ACHN (cell line): ENCODE results near the gene UFSP2.

ENCODE experiments used
- DNase-seq: peaks from one replicate; pipeline ENCODE4 v3.0.0-alpha.2; 2015
- in situ Hi-C: cut with HindIII; loops from 2 replicates; pipeline ENCODE4 v1.10.0; 2017; ENCODE audit warnings: low sequenced_read_pairs, low pct_ligation_motif_present, low pct_unique_long_range_greater_than_20kb

Gene UFSP2

DNA sequence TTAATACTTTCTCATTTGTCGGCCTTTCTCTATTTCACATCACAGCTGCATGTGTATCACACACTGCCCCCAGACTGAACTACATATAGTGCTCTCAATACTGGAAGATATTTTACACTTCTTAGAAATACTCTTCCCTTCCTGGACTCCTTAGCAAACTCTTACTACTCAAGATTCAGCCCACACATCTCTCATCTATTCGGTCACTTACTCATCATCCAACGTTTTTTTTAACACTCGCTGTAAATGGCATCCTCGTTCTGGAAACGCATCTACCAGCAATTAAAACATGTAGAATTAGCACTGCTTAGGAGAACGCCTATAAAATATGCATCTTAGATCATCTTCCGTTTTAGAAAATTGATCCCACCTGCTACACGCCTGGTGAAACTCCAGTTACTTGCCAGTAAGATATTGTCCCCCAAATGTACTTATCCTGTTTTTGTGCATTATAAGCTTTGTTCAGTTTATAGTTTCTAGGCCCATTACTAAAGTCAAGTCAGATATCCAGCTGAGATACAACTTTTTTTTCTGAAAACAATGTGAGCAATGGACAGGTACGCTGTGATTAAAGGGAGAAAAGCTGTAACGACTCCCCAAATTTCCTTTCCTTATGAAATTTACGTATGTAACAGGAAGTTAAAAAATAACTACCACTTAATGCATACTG lies 31.1 kb downstream of the UFSP2 start:
- DNase-seq: no peak
- in situ Hi-C loops: no loop called here

DNA sequence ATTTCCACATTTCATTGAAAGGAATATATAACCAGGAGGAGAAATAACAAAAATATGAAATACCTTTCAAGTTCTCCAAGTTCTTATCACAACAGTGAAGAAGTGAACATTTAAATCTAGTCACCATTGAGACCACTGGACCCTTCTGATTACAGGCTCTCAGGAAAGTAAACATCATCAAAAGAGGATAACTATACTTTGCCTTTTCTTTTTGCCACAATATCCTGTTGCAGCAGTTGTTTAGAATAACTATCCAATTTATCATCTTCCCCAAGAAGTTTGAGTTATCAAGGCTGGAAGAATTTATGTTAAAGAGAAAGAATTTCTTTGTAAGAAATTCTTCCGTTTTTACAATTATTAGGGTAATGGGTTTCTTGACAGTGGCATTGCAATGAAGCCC lies 33.6 kb downstream of the UFSP2 start:
- DNase-seq: no peak

DNA sequence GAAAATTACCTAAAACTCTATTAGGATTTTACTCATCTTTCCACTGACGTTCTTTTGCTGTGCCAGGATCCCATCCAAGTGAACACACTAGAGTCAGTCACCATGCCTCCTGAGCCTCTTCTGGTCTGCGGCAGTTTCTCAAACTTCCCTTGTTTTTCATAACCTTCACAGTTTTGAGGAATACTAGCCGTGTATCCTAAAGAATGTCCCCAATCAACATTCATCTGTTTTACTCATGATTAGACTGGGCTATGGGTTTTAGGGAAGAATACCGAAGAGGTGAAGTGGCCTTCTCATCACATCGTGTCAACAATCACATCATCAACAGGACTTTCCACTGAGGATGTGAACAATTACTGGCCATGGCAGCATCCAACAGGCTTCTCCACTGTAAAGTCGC lies 34.8 kb downstream of the UFSP2 start:
- no peak for DNase-seq
- in situ Hi-C loops: no loop called here

More for the DNA sequence above, 33.6 kb downstream of the UFSP2 start:
- in situ Hi-C loops: no loop called here

DNA sequence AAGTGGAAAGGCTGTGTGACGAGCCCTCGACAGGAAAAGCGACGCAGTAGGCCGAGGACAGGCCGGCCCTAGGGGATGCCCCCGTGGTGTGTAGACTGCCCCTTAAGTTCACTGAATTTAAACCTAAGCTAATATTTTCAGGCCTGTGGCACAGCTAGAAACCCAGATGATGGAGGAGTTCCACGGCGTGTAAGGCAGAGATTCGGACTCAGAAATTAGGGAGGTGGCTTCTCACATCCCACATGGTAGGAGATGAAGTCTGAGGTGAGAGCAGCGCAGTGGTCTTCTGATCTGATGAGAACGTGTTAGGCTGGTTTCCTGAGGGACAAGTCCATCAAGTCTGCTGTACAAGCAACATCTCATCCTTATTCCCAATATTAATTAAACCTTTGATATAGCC lies 37.8 kb downstream of the UFSP2 start:
- in situ Hi-C loops: no loop called here
- no peak for DNase-seq

DNA sequence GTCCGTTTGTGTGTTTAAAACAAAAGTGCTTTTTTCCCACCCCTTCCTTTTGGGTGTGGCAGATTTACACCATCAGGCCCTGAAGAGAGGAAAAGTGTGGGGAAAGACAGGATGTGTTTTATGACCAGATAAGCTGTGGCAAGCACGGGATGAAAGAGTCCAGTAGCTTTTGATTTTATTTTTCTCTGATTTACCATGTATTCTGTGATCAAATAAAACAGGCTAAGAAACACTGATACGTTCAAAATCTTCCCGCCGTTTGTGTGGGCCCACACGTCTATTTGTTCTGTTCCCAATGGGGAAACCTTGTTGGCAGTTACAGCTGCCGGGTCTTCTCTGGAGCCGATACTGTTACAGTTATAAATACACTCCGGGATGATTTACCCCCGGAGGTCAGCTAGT lies 40.8 kb downstream of the UFSP2 start:
- no peak for DNase-seq
- in situ Hi-C loops: no loop called here

DNA sequence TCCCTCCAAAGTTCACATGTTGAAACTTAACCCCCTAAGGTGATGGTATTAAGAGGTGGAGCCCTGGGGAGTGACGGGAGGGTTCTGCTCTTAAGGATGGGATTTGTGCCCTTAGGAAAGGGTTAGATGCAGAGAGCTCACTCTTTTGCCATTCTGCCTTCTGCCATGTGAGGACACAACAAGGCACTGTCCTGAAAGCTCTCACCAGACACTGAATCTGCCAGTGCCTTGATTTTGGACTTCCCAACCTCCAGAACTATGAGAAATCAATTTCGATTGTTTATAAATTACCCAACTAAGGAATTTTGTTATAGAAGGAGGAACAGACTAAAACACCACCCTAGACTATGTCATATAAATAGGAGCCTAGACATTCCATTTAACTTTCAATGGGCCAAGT lies 41.7 kb downstream of the UFSP2 start:
- DNase-seq: no peak
- in situ Hi-C loops: no loop called here

DNA sequence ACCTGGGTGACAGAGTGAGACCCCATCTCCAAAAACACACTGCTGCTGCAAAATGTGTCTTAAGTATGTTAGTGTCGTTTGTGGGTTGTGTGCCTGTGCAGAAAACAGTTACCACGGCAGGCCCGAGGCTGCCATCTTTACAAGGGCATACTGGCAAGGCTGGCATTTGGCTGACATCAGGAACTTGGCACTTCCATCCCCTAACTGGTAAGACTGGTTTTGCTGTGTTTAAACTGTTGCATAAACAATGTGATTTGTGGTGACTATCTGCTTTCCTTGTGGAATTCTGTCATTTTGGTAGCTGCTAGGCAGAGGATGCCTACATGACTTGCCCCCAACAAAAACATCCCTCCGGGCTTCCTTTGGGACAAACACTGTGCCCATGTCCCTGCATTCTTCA lies 42.3 kb downstream of the UFSP2 start:
- in situ Hi-C loops: no loop called here
- no peak for DNase-seq

DNA sequence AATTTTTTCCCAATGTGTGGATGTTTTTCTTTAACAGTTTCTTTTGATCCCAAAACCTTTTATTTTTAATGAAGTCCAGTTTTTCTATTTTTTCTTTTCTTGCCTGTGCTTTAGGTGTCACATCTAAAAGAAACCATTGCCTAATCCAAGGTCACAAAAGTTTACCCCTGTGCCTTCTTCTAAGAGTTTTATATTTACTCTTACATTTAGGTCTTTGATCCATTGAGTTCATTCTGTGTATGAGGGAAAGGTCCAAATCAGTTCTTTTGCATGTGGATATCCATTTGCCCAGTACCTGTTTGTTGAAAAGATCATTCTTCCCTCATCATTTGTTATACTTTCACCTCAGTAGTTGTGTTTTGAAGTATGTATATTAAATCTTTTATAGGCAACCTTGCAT lies 43.0 kb downstream of the UFSP2 start:
- DNase-seq: no peak
- in situ Hi-C loops: no loop called here

DNA sequence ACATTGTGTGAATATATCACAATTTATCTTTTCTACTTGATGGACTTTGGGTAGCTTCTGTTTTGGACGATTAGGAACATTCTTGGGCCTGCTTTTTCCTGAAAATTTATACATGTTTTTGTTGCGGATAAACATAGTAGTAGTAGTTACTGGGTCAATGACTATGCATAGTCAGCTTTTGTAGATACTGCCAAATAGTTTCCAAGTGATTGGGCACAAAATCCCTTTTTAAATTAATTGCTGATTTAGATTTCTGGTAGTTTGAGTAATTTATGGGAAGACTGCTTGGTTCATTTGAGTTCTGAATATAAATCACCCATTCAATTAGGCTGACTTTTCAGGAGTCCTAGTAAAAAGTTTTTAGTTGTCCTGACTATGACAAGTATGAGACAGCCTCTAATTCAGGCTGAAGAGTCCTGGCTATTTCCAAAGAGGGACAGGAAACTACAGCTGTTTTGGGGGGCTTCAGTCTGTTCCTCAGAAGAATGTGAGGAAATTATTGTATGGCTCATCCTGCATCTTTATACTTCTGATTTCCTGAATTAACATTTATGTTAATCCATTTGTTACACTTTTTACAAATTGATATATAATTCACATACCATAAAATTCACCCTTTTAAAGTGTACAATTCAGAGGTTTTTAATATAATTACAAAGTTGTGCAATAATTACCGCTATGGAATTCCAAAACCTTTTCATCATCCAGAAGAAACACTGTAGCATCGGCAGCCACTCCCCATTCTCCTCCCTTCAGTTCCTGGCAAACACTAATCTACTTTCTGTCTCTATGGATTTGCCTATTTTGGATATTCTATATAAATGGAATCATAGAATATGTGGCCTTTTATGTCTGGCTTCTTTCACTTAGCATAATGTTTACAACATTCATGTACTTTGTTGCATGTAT lies 44.2 kb downstream of the UFSP2 start:
- DNase-seq: no peak
- in situ Hi-C loops: no loop called here

DNA sequence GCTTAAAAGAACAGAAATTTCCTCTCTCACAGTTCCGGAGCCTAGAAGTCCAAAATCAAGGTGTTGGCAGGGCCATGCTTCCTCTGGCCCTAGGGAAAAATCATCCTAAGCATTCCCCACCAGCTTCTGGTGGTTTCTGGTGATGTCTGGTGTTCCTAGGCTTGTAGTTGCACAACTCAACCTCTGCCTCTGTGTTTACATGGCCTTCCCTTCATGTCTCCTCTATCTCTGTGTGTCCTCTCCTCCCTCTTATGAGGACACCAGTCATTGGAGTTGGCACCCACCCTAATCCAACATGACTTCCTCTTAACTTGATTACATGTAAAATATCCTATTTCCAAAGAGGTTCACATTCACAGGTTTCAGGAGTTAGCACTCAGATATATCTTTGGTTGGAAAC lies 45.4 kb downstream of the UFSP2 start:
- in situ Hi-C loops: no loop called here

DNA sequence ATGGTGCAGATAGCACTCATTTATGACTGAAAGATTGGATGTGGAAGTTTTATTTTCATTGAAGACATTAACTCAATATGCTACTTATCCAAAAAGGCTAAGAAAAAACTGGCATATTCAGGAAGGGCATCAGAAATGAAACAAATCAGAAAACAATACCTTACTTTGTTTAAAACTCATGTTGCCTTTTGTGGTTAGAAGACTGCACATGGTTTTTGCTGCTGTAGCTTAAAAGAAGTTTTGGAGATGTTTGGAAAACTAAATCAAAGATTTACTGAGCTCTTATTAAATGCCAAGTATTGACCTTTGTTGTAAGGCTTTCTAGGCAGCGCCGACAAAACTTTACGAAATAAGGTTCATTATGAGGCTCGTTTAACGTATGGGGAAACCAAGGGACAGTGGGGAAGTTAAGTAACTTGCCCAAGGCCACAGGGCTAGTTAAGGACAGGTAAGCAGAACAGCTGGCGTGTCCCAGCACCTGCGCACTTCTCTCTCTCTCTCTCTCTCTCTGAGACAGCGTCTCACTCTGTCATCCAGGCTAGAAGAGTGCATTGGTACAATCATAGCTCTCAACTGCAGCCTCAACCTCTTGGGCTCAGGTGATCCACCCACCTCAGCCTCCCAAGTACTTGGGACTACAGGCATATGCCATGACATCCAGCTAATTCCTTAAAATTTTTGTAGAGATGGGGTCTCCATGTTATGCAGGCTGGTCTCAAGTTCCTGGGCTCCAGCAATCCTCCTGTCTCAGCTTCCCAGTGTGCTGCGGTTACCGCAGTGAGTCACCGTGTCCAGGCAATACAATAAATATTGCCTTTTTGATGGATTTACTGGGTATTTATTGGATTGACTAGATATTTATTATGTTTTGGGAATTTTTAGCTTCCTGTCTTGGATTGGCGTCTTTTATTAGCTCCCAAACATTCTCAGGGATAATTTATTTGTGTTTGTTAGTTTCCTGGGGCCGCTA lies 46.2 kb downstream of the UFSP2 start:
- in situ Hi-C loops: no loop called here
- DNase-seq: no peak

More for the DNA sequence above, 45.4 kb downstream of the UFSP2 start:
- DNase-seq: no peak

DNA sequence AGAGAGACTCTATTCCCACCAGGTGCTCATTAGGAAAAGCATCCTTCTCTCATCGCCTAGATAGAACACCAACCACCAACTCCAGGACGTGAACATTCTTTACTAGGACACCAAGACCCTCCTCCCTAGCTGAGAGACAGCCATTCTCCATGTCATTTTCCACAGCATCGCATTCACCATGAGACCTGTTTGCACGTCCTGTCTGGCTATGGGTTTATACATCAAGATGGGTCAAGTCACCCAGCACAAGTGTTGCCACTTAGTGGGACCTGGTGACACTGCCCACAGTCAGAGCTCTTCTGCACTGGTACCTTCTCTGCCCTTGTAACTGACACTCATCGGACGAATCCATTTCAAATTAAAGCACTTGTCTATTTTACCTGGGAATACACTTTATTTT lies 47.5 kb downstream of the UFSP2 start:
- no peak for DNase-seq
- in situ Hi-C loops: no loop called here

DNA sequence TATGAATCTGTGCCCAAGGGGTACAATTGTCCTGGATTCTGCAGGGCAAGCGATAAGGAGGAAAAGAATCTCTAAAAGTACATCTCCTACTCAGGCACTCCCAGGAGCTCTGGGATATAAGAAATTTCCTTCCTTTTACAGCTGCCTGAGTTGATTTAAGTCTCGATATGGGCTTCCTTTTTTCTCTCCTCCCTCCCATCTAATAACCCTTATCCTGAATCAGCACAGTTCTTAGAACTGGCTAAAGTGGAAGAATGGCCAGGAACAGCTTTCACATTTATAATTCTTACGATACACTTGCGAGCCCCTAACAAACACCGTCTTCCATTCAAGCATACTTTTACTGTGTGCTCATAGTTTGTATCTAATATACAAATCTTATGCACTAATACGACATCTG lies 51.2 kb downstream of the UFSP2 start:
- in situ Hi-C loops: no loop called here
- DNase-seq: no peak

DNA sequence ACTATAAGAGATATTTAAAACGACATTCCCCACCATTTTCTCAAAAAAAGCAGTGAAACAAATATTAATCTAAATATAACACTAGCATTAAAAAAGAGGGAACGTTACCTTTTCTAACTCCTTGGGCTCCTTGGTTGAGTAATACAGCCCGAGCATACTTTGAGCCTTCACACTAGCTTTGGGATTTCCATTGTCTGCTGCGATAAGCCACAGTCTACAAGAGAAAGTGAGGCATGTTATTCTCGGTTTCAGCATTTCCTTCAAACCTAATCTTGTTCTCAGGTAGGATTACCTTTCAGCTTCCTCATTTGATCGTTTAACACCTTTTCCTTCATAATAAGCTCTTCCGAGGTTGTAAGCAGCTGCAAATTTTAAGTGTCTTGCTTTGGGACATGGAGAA lies 51.7 kb downstream of the UFSP2 start:
- in situ Hi-C loops: no loop called here
- DNase-seq: no peak

DNA sequence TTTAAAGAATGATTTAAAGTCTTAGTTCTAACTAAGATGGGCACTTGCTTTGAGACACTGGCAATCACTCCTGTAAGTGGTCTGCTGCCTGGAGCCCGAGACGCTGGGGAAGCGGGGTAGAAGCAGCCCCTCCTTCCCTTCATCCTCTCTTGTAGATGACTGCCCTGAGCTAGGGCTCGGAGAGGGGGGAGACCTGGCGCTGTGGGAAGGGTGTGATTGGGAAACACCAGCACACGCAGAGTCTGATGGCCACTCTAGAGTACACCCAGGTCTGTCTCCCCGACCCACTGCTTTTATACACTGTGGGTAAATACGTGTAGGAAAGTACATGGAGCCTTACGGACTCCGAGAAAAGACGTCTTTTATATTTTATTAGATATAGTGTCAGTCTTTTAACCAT lies 54.1 kb downstream of the UFSP2 start:
- in situ Hi-C loops: no loop called here
- no peak for DNase-seq

DNA sequence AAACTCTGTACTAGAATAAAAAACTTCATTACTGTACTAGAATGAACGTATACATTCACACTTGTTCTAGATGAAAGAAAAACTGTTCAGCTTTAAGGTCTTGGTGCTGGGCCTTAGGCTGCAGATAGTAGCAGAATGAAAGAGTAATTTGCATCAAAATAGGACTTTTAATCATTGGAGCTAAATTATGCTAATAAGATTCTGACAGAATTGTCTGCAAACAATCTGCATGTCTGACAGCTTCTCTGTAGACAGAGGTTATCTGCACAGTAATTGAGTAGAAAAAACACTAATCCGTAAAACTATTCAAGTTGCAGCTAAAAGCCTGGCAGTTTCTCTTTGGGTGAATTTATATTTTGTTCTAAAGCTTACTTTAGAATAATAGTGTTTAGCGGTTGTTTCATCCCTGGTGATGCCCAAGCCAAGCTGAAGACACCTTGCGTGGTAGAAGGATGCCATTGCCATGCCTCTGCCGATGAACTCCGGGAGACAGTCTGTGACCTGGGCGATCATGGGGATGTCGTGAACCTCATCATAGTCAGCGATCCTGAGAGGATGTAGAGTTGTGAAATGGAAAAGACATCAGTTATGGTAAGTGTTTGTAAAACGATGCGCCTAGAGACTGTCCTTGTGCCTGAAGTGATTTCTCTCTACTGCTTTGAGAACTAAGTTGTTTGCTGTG lies 55.4 kb downstream of the UFSP2 start:
- in situ Hi-C loops: no loop called here
- no peak for DNase-seq

DNA sequence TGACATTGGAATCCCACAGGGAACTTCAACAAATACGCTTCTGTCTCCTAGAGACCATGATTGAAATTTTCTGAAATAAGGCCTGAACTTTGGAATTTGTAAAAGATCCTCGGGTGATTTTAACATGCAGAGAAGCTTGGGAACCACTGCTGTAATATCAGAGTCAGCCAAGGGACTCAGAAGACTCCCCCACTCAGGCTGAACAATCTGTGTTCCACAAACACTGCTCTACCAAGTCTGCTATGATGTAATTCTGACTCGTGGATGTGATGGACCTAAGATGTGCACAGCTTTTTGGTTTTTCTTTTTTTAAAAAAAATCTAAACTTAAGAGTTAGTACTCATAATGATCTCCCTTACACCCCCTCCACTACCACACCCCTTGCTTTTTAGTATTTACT lies 56.0 kb downstream of the UFSP2 start:
- in situ Hi-C loops: no loop called here
- no peak for DNase-seq

DNA sequence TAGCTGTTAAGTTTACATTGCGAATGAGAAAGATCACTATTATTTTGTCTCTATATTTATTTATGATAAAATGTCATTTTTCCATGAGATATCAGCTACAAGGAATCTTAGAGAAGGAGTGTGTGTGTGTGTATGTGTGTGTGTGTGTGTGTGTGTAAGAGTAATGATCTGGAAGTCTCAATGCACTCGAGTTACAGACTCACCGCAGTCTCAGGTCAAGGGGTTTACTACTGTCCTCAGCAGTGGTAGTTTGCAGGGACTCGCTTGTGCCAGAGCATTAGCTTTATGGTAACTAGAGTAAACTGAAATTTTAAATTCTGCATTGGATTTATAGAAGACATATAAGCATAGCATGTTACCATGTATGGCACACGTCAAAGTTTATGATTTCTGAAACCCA lies 60.9 kb downstream of the UFSP2 start:
- in situ Hi-C loops: no loop called here
- DNase-seq: no peak
